Sigmoid colon (tissue), 7 donors: ENCODE measurements around the gene EML3. TPM values are rescaled to one million over a fixed set of nuclear protein-coding genes. Genes with fewer than 3 reads are reported as not detected.

ENCODE experiments used
- DNase-seq: peaks from one replicate; pipeline ENCODE4 v3.0.0-alpha.2; 2019
- H3K27ac ChIP-seq, 4 donors: fragments of 200-600 bp; sonication (generic); one replicate each; pipeline ENCODE4 v1.5.1; 2016 to 2019; ENCODE audit warnings: mild to moderate bottlenecking in 1 of 4
- H3K27me3 ChIP-seq, 3 donors: fragments of 200-600 bp; sonication (generic); one replicate each; pipeline ENCODE4 v1.5.1; 2019; ENCODE audit warnings: mild to moderate bottlenecking in 1 of 3
- H3K36me3 ChIP-seq, 4 donors: fragments of 200-600 bp; sonication (generic); one replicate each; pipeline ENCODE4 v1.5.1; 2016 to 2019
- H3K4me1 ChIP-seq, 4 donors: fragments of 200-600 bp; sonication (generic); one replicate each; pipeline ENCODE4 v1.5.1; 2017 to 2019
- H3K4me3 ChIP-seq, 4 donors: fragments of 200-600 bp; sonication (generic); one replicate each; pipeline ENCODE4 v1.5.1; 2017 to 2019; ENCODE audit warnings: mild to moderate bottlenecking in 2 of 4, moderate library complexity in 1 of 4
- H3K9me3 ChIP-seq, 4 donors: fragments of 200-600 bp in 3 of 4; sonication (generic) in 3 of 4; one replicate each; pipeline versions ENCODE4 v1.5.1 to v1.6.1; 2013 to 2019
- EP300 ChIP-seq, 4 donors: sonication (generic); formaldehyde crosslinking; IDR thresholded peaks; one replicate each; pipeline ENCODE4 v1.6.1; 2017; ENCODE audit warnings: antibody characterized with exemption in 4 of 4
- POLR2A ChIP-seq, 2 donors: fragments of 450-650 bp; IDR thresholded peaks; one replicate each; pipeline ENCODE4 v1.6.1; 2016; ENCODE audit warnings: antibody characterized with exemption in 2 of 2, mild to moderate bottlenecking in 2 of 2, moderate library complexity in 2 of 2
- POLR2AphosphoS5 ChIP-seq, 4 donors: sonication (generic); formaldehyde crosslinking; IDR thresholded peaks; one replicate each; pipeline ENCODE4 v1.6.1; 2017; ENCODE audit warnings: antibody characterized with exemption in 4 of 4
- WGBS, 2 donors: extraction: QIAGEN DNeasy Blood & Tissue Kit; methylation state at CpG; one replicate each; pipeline ENCODE4 v1.1.7; 2013; 5-methylcytosine and 5-hydroxymethylcytosine counted together
- intact Hi-C: fragments of 100-400 bp; cut with DNase I; formaldehyde crosslinking; loops from one replicate; pipeline ENCODE4 v1.15.1; 2023
- polyA plus RNA-seq, 3 donors: library from polyadenylated mRNA; stranded (reverse); fragments of 200-250 nt; gene quantifications; one replicate each; pipeline ENCODE4 v1.2.3, GENCODE V29; 2013
- total RNA-seq, 4 donors: library from RNA; depleted of rRNA; stranded (reverse); fragments of >200 nt; gene quantifications; one replicate each; pipeline ENCODE4 v1.1.0, GENCODE V29; 2016
- TF ChIP-seq, protein P1 (sequence below), 4 experiments: fragments of 450-650 bp in 3 of 4; fragments of 200-600 bp in 1 of 4; IDR thresholded peaks; one replicate each; pipeline ENCODE4 v1.5.1; 2016 to 2019; ENCODE audit warnings: antibody characterized with exemption in 4 of 4, mild to moderate bottlenecking in 3 of 4, moderate library complexity in 2 of 4
- donor health status: healthy with polysubstance abuse.
- donor health status: Bipolar disorder and iron deficiency.
- donor health status: healthy.

Gene EML3
- total and polyA plus RNA-seq, 7 donors, result 10.6 to 50.7 (median 26.3) TPM

GRCh38 chr11:62645946-62646824, 33.6 kb upstream of the EML3 start, which contains the start of gene GANAB:
GANAB (minus strand) TSS chr11:62646613; CDS start chr11:62646599, 14 bp downstream.
- H3K36me3 ChIP-seq, result peaks cover 11 to 53% (median 26%) of the 10 kb centered on the region in 4 donors

GRCh38 chr11:62645671-62645945, 33.0 kb upstream of the EML3 start:
- Histone ChIP-seq H3K4me3 (peak overlapping the region; percentile 63 to 98 (median 86)), H3K9me3 (no peaks in the 10 kb centered on the region), H3K36me3 (peaks cover 11 to 53% (median 26%) of the 10 kb centered on the region in 4 donors), H3K4me1 (peaks cover 0 to 32% (median 23%) of the 10 kb centered on the region in 4 donors), H3K27me3 (no peaks in the 10 kb centered on the region), H3K27ac (peak overlapping the region; percentile 89 to 96 (median 94))
- TF ChIP-seq POLR2A (IDR thresholded peaks at IDR 0.05), result no peak
- no peak for TF ChIP-seq EP300 (IDR thresholded peaks at IDR 0.05)
- TF ChIP-seq, protein P1, sequence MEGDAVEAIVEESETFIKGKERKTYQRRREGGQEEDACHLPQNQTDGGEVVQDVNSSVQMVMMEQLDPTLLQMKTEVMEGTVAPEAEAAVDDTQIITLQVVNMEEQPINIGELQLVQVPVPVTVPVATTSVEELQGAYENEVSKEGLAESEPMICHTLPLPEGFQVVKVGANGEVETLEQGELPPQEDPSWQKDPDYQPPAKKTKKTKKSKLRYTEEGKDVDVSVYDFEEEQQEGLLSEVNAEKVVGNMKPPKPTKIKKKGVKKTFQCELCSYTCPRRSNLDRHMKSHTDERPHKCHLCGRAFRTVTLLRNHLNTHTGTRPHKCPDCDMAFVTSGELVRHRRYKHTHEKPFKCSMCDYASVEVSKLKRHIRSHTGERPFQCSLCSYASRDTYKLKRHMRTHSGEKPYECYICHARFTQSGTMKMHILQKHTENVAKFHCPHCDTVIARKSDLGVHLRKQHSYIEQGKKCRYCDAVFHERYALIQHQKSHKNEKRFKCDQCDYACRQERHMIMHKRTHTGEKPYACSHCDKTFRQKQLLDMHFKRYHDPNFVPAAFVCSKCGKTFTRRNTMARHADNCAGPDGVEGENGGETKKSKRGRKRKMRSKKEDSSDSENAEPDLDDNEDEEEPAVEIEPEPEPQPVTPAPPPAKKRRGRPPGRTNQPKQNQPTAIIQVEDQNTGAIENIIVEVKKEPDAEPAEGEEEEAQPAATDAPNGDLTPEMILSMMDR (IDR thresholded peaks at IDR 0.05), result no peak
- TF ChIP-seq POLR2AphosphoS5 (IDR thresholded peaks at IDR 0.05), result no peak
- DNase-seq, result no peak
- intact Hi-C loops, result no loop called here
- 5 to 11% methylated on average over 11 of the region's 11 CpGs for WGBS, 2 donors

More at GRCh38 chr11:62645946-62646824, 33.6 kb upstream of the EML3 start, which contains the start of gene GANAB:
- WGBS, 2 donors, result 0% methylated on average over 73 of the region's 73 CpGs
- intact Hi-C loops, result loop anchor here (2.0 kb wide), 2 partner anchors 19 to 23 kb away; partner anchors contain the start of genes C11orf98 and CSKMT
- peak within 1 kb of the TSS; percentile 89 to 96 (median 94) for H3K27ac ChIP-seq
- H3K9me3 ChIP-seq, result no peaks in the 10 kb centered on the region
- peak; percentile 100 for DNase-seq
- peak within 1 kb of the TSS; percentile 63 to 98 (median 86) for H3K4me3 ChIP-seq
- no peaks in the 10 kb centered on the region for H3K27me3 ChIP-seq
- TF ChIP-seq POLR2A (IDR thresholded peaks at IDR 0.05) (peak; percentile 81 to 86), EP300 (IDR thresholded peaks at IDR 0.05) (no peak), POLR2AphosphoS5 (IDR thresholded peaks at IDR 0.05) (peak; percentile 83 to 97 (median 94))
- TF ChIP-seq, protein P1 (IDR thresholded peaks at IDR 0.05), result no peak
- H3K4me1 ChIP-seq, result peaks cover 0 to 32% (median 23%) of the 10 kb centered on the region in 4 donors

GRCh38 chr11:62644220-62644619, 31.6 kb upstream of the EML3 start:
- TF ChIP-seq POLR2A (IDR thresholded peaks at IDR 0.05) (no peak), POLR2AphosphoS5 (IDR thresholded peaks at IDR 0.05) (no peak), EP300 (IDR thresholded peaks at IDR 0.05) (no peak)
- TF ChIP-seq, protein P1 (IDR thresholded peaks at IDR 0.05), result no peak
- peaks cover 5 to 51% (median 23%) of the 10 kb centered on the region in 4 donors for H3K36me3 ChIP-seq
- H3K4me1 ChIP-seq, result peaks cover 0 to 32% (median 23%) of the 10 kb centered on the region in 4 donors
- H3K4me3 ChIP-seq, result no peak overlapping the region
- no peaks in the 10 kb centered on the region for H3K27me3 ChIP-seq
- H3K9me3 ChIP-seq, result no peaks in the 10 kb centered on the region
- H3K27ac ChIP-seq, result peak overlapping the region in 1 of 4 donors; percentile 96
- no peak for DNase-seq
- WGBS, 2 donors, result 54 to 79% methylated on average over 8 of the region's 8 CpGs
- intact Hi-C loops, result no loop called here

- Histone ChIP-seq H3K4me3 (no peak overlapping the region), H3K4me1 (peaks cover 0 to 8% (median 0%) of the 10 kb centered on the region in 4 donors), H3K27me3 (no peaks in the 10 kb centered on the region), H3K36me3 (peaks cover 50 to 100% (median 85%) of the 10 kb centered on the region in 4 donors), H3K9me3 (no peaks in the 10 kb centered on the region), H3K27ac (peak overlapping the region in 2 of 4 donors; percentile 10 to 30)
- 63 to 85% methylated on average over 6 of the region's 6 CpGs for WGBS, 2 donors
- intact Hi-C loops, result no loop called here
- TF ChIP-seq, protein P1 (IDR thresholded peaks at IDR 0.05), result no peak
- no peak for TF ChIP-seq POLR2A (IDR thresholded peaks at IDR 0.05)
- no peak for TF ChIP-seq EP300 (IDR thresholded peaks at IDR 0.05)
- TF ChIP-seq POLR2AphosphoS5 (IDR thresholded peaks at IDR 0.05), result no peak
- DNase-seq, result no peak
Measured at GRCh38 chr11:62632492-62632891, 19.9 kb upstream of the EML3 start.
